GM19240 (cell line): ENCODE data around the gene ESYT3.
"Not testable (repeated sequence)": the region's sequence is repeated elsewhere in the genome, so short reads cannot be mapped to it uniquely, and the experiment has no call there.

Source experiments
- DNase-seq: peaks from one replicate; pipeline ENCODE4 v3.0.0; 2011; ENCODE audit warnings: low spot score; ENCODE audit not compliant: insufficient read length

Gene ESYT3

GRCh38 chr3:138492980-138493675 lies 58.7 kb downstream of the ESYT3 start:
- no peak for DNase-seq

- no peak for DNase-seq
These were observed 59.6 kb downstream of the ESYT3 start for GRCh38 chr3:138493804-138494606.

GRCh38 chr3:138494607-138494929 lies 60.2 kb downstream of the ESYT3 start:
- no peak for DNase-seq

GRCh38 chr3:138495638-138496037 lies 61.2 kb downstream of the ESYT3 start:
- DNase-seq, result not testable (repeated sequence)

GRCh38 chr3:138496436-138496835 lies 62.0 kb downstream of the ESYT3 start:
- DNase-seq, result no peak

GRCh38 chr3:138497021-138497420 lies 62.6 kb downstream of the ESYT3 start:
- no peak for DNase-seq

DNA sequence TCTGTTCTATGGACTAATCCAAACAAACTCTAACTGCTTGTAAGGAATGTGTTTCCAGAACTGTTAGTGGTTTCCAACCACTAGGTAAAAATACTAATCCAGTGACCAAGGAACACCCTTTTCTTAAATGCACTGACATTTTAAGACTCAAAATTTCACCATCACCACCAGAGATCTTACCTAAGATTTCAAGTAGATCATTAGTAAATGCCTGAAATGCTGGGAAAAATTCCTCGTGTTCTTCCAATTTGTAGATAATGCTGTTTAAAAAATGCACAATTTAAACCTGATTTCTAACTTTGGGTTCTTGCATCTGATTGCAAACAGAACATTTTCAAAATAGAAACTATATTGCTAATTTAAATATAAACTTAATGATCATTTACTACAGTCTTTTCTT lies 63.4 kb downstream of the ESYT3 start:
- no peak for DNase-seq

GRCh38 chr3:138498991-138499390 lies 64.6 kb downstream of the ESYT3 start:
- no peak for DNase-seq

- no peak for DNase-seq
These were observed 73.1 kb downstream of the ESYT3 start for GRCh38 chr3:138507524-138507923.

GRCh38 chr3:138509586-138509985 lies 75.2 kb downstream of the ESYT3 start:
- DNase-seq, result no peak

DNA sequence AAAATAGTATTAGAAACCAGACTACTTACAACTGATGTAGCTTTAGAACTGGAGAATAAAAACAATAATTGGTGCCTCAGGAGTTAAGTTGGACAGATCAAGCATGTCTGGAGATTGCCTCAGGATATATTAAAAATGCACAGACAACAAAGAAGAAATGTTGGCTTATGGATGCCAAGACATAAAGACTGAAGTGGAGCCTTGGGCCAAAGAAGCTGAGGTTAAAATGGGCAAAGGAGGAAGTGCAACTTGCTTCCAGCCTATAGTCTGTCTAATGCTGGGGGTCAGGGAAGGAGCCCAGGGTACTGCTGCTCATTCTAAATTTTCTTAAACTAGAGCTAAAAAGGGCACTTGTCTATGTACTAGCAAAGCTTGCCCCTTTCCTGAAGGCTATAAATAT lies 77.5 kb downstream of the ESYT3 start:
- DNase-seq, result no peak

DNA sequence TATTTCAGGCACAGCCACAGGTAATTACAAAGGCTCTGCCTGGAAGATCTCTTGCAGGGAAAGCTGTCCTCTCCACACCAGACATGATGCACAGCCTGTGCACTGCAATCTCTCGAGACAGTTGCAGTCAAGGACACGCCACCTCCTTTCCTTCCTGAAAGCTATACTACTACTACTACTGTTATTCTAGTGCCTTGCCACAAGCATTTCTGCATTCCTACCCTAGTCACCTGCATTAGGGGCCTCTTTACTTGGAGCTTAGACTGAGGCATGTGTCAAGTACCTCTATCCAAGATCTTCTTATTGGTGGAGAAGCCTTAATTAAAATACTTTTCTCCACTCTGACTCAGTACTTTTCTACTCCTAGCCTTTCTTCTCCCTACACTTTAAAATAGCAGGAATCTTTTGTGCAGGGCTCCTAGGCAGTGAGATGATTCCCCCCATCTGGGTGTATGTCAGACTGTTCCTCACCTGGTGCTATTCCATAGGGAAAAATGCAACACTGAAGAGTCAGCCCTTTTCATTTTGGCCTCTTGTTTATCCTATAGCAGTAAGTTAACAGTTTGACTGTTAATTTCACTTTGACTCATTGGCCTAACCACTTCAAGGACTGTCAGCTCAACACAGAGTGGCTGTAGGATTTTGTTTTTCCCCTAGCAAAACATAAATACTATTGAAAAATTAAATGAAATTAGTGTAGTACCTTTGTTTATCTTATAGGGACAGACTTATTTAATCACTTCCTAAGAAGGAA lies 78.9 kb downstream of the ESYT3 start:
- peak; percentile 14 for DNase-seq

- not testable (repeated sequence) for DNase-seq
These were observed 87.0 kb downstream of the ESYT3 start for GRCh38 chr3:138521445-138521844.
